NT2/D1 (cell line): Measurements from ENCODE around the gene SELENOF.

Experiments used
- SUZ12 ChIP-seq: IDR thresholded peaks from 2 replicates; pipeline ENCODE4 v1.6.1; 2011; ENCODE audit not compliant: insufficient read length, insufficient read depth; ENCODE audit errors: extremely low read depth
- ZNF274 ChIP-seq: IDR thresholded peaks from 2 replicates; pipeline ENCODE4 v1.6.1; 2011; ENCODE audit warnings: mild to moderate bottlenecking, low read depth, low read length

GRCh38 chr1:86860020-86860419 lies 53.9 kb downstream of the SELENOF start:
- no peak for TF ChIP-seq SUZ12
- no peak for TF ChIP-seq ZNF274
